Mesodermal cell (in vitro differentiated cells): ENCODE measurements around the gene TOR4A.
"Not testable (repeated sequence)": the region's sequence is repeated elsewhere in the genome, so short reads cannot be mapped to it uniquely, and the experiment has no call there.

ENCODE experiments used
- H3K27ac ChIP-seq: 2 replicates; pipeline ENCODE4 v1.7.0; 2013; ENCODE audit warnings: mild to moderate bottlenecking, low read depth, low read length, moderate library complexity; ENCODE audit not compliant: severe bottlenecking
- H3K36me3 ChIP-seq: 2 replicates; pipeline ENCODE4 v1.7.1; 2013; ENCODE audit warnings: mild to moderate bottlenecking, low read length, moderate library complexity; ENCODE audit not compliant: control insufficient read depth, insufficient read depth
- H3K4me1 ChIP-seq: one replicate; pipeline ENCODE4 v1.7.1; 2013; ENCODE audit warnings: mild to moderate bottlenecking, low read length; ENCODE audit not compliant: insufficient read depth, control insufficient read depth, poor library complexity, severe bottlenecking
- H3K4me3 ChIP-seq: 2 replicates; pipeline ENCODE4 v1.7.0; 2013; ENCODE audit warnings: low read length, control low read depth, mild to moderate bottlenecking; ENCODE audit not compliant: insufficient read depth, poor library complexity, severe bottlenecking; ENCODE audit errors: extremely low read depth
- H3K9me3 ChIP-seq: 2 replicates; pipeline ENCODE4 v1.7.1; 2013; ENCODE audit warnings: mild to moderate bottlenecking, low read length, moderate library complexity; ENCODE audit not compliant: control insufficient read depth
- WGBS, 2 experiments: methylation state at CpG; one replicate each; pipeline ENCODE4 v1.1.5; 2013; ENCODE audit warnings: missing lambda C conversion rate in 2 of 2; ENCODE audit not compliant: insufficient coverage in 2 of 2; 5-methylcytosine and 5-hydroxymethylcytosine counted together

TOR4A gene

DNA sequence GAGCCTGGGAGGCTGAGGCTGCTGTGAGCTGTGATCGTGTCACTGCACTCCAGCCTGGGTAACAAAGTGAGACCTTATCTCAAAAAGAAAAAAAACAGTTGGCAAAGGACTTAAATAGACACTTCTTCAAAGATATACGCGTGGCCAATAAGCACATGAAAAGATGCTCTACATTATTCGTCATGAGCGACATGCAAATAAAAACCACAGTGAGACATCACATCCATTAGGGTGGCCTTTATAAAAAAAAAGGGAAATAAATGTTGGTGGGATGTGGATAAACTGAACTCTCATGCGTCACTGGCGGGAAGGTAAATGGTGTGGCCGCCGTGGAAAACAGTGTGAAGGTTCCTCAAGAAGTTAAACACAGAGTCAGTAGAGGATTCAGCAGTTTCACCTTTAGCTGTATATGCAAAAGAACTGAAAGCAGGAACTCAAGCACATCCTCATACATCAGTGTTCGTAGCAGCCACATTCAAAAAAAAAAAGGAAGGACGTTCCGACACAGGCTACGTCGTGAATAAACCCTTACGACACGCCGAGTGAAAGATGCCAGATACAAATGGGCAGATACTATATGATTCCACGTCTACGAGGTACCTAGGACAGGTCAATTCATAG is 49.0 kb downstream of the TOR4A start:
- no peaks in the 10 kb centered on the region for H3K4me1 ChIP-seq
- no peaks in the 10 kb centered on the region for H3K36me3 ChIP-seq
- no peak overlapping the region for H3K27ac ChIP-seq
- 90 to 96% methylated on average over 16 to 17 of the region's 19 CpGs for WGBS, 2 experiments
- no peaks in the 10 kb centered on the region for H3K9me3 ChIP-seq
- H3K4me3 ChIP-seq: no peak overlapping the region

DNA sequence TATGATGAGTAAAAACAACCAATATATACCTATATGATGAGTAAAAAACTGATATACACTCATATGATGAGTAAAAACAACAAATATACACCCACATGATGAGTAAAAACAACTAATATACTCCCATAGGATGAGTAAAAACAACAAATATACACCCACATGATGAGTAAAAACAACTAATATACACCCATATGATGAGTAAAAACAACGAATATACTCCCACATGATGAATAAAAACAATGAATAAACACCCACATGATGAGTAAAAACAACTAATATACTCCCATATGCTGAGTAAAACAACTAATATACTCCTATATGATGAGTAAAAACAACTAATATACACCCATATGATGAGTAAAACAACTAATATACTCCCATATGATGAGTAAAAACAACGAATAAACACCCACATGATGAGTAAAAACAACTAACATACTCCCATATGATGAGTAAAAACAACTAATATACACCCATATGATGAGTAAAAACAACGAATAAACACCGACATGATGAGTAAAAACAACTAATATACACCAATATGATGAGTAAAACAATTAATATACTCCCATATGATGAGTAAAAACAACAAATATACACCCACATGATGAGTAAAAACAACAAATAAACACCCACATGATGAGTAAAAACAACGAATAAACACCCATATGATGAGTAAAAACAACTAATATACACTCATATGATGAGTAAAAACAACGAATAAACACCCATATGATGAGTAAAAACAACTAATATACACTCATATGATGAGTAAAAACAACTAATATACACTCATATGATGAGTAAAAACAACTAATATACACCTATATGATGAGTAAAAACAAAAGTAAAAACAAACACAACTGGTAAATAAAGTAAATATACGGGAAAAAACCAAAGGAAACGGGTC is 50.4 kb downstream of the TOR4A start:
- not testable (repeated sequence) for H3K4me1 ChIP-seq, H3K4me3 ChIP-seq, H3K36me3 ChIP-seq, H3K27ac ChIP-seq, H3K9me3 ChIP-seq
- WGBS, 2 experiments: 84 to 87% methylated on average over 3 to 5 of the region's 8 CpGs

DNA sequence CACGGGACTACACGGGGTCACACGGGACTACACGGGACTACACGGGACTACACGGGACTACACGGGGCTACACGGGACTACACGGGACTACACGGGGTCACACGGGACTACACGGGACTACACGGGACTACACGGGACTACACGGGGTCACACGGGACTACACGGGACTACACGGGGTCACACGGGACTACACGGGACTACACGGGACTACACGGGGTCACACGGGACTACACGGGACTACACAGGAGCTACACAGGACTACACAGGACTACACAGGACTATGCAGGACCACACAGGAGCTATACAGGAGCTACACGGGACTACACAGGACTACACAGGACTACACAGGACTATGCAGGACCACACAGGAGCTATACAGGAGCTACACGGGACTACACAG is 52.1 kb downstream of the TOR4A start:
- not testable (repeated sequence) for H3K9me3 ChIP-seq, H3K4me1 ChIP-seq, H3K36me3 ChIP-seq, H3K27ac ChIP-seq, H3K4me3 ChIP-seq
- WGBS, 2 experiments: 40 to 70% methylated on average over 7 to 10 of the region's 26 CpGs

DNA sequence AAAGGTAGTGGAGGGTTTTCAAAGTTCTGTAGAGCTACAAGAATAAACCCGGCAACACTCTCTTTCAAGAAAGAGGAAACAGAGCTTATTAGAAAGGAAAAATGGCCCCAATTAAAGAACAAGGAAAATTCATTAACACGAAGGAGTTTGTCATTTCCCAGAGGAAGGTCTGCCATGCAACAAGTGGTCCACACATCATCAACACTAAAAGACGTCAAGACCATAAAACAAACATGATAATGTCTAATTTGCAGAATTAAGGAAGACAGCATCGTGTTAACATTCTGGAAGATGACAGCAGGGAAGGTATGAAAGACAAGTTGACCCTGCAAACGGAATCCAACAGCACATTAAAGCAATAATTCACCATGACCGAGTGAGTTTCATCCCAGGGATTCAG is 53.2 kb downstream of the TOR4A start:
- H3K4me1 ChIP-seq: no peaks in the 10 kb centered on the region
- H3K36me3 ChIP-seq: no peaks in the 10 kb centered on the region
- 82 to 94% methylated on average over 3 to 4 of the region's 6 CpGs for WGBS, 2 experiments
- no peaks in the 10 kb centered on the region for H3K9me3 ChIP-seq
- H3K27ac ChIP-seq: no peak overlapping the region
- no peak overlapping the region for H3K4me3 ChIP-seq

DNA sequence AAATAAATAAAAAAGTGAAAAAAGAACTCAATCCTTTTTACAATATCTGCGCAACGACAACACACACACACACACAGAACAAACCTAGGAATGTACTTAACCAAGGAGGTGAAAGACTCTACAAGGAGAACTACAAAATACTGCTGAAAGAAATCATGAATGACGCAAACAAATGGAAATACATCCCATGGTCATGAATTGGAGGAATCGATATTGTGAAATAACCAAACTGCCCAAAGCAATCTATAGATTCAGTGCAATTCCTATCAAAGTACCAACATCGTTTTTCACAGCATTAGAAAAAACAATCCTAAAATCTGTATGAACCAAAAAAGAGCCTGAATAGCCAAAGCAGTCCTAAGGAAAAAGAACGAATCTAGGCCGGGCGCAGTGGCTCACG is 54.4 kb downstream of the TOR4A start:
- Histone ChIP-seq H3K27ac (no peak overlapping the region), H3K9me3 (no peaks in the 10 kb centered on the region), H3K4me1 (no peaks in the 10 kb centered on the region), H3K36me3 (no peaks in the 10 kb centered on the region), H3K4me3 (no peak overlapping the region)
- WGBS, 2 experiments: 92 to 96% methylated on average over 5 to 6 of the region's 9 CpGs
